WTC11 (cell line): Measurements from ENCODE around the gene FBXO39. TPM values are rescaled to one million over a fixed set of nuclear protein-coding genes. Genes with fewer than 3 reads are reported as not detected.

Source experiments
- ATAC-seq: fragments of 200-7000 bp; cut with Tn5 transposase; 2 replicates; pipeline ENCODE4 v1.10.0; 2021; ENCODE audit warnings: mild to moderate bottlenecking, moderate library complexity
- CTCF ChIA-PET: fragments of 300-600 bp; sonication (Branson Sonifier 250); formaldehyde crosslinking; loops from one replicate; lab custom pipeline; 2021; ENCODE audit warnings: antibody characterized with exemption; lab: Charles Lee
- POLR2A ChIA-PET: fragments of 350-600 bp; sonication (Branson Sonifier 250); formaldehyde crosslinking; loops from one replicate; lab custom pipeline; 2021; ENCODE audit warnings: antibody characterized with exemption; lab: Charles Lee
- DNase-seq: peaks from one replicate; pipeline ENCODE4 v3.0.0; 2021; ENCODE audit warnings: low spot score
- H3K27ac Mint-ChIP-seq: 2 replicates; pipeline ENCODE4 v1.8.0; 2021; ENCODE audit warnings: mixed read lengths
- H3K27me3 Mint-ChIP-seq: 2 replicates; pipeline ENCODE4 v1.8.0; 2021; ENCODE audit warnings: low read depth, mild to moderate bottlenecking, moderate library complexity, mixed read lengths
- H3K36me3 Mint-ChIP-seq: 2 replicates; pipeline ENCODE4 v1.8.0; 2021; ENCODE audit warnings: mixed read lengths
- H3K4me1 Mint-ChIP-seq: 2 replicates; pipeline ENCODE4 v1.8.0; 2022; ENCODE audit warnings: mixed read lengths
- H3K4me3 Mint-ChIP-seq: 2 replicates; pipeline ENCODE4 v1.8.0; 2021; ENCODE audit warnings: mild to moderate bottlenecking, moderate library complexity, mixed read lengths
- H3K9me3 Mint-ChIP-seq: 2 replicates; pipeline ENCODE4 v1.8.0; 2021; ENCODE audit warnings: mixed read lengths
- ATF1 ChIP-seq: sonication (generic); formaldehyde crosslinking; IDR thresholded peaks from 2 replicates; pipeline ENCODE4 v1.8.1; 2023; ENCODE audit warnings: mild to moderate bottlenecking, moderate library complexity, missing genetic modification reagents
- CDX4 ChIP-seq: fragments of 250-450 bp; sonication (Bioruptor Pico); IDR thresholded peaks from 2 replicates; pipeline ENCODE4 v1.9.0; 2021; ENCODE audit warnings: moderate library complexity, mild to moderate bottlenecking, inconsistent platforms, borderline replicate concordance
- CREB1 ChIP-seq: sonication (generic); formaldehyde crosslinking; IDR thresholded peaks from 2 replicates; pipeline ENCODE4 v1.8.0; 2023; ENCODE audit warnings: mild to moderate bottlenecking, missing genetic modification reagents
- CREM ChIP-seq: sonication (generic); formaldehyde crosslinking; IDR thresholded peaks from 2 replicates; pipeline ENCODE4 v1.8.1; 2022; ENCODE audit warnings: mild to moderate bottlenecking, missing genetic modification reagents, moderate library complexity
- FOXJ3 ChIP-seq: sonication (generic); formaldehyde crosslinking; IDR thresholded peaks from 2 replicates; pipeline ENCODE4 v1.9.0; 2021; ENCODE audit warnings: missing genetic modification reagents, mild to moderate bottlenecking, borderline replicate concordance
- FOXK1 ChIP-seq: sonication (generic); formaldehyde crosslinking; IDR thresholded peaks from 2 replicates; pipeline ENCODE4 v1.8.0; 2022; ENCODE audit warnings: mild to moderate bottlenecking, moderate library complexity, missing genetic modification reagents
- FOXP1 ChIP-seq: sonication (generic); formaldehyde crosslinking; IDR thresholded peaks from 2 replicates; pipeline ENCODE4 v1.8.0; 2022; ENCODE audit warnings: missing genetic modification reagents, mild to moderate bottlenecking, moderate library complexity, borderline replicate concordance
- HMGXB4 ChIP-seq: sonication (generic); formaldehyde crosslinking; IDR thresholded peaks from 2 replicates; pipeline ENCODE4 v1.8.1; 2023; ENCODE audit warnings: mild to moderate bottlenecking, moderate library complexity, missing genetic modification reagents
- NFATC4 ChIP-seq: fragments of 250-450 bp; sonication (Bioruptor Pico); IDR thresholded peaks from 2 replicates; pipeline ENCODE4 v1.9.0; 2021; ENCODE audit warnings: mild to moderate bottlenecking
- NFYB ChIP-seq: sonication (generic); formaldehyde crosslinking; conservative IDR thresholded peaks from 2 replicates; pipeline ENCODE4 v1.8.0; 2022; ENCODE audit warnings: low read depth, missing genetic modification reagents
- OVOL2 ChIP-seq: fragments of 250-450 bp; sonication (Bioruptor Pico); IDR thresholded peaks from 2 replicates; pipeline ENCODE4 v1.9.0; 2021; ENCODE audit warnings: mild to moderate bottlenecking, borderline replicate concordance
- RORB ChIP-seq: fragments of 250-450 bp; sonication (Bioruptor Pico); IDR thresholded peaks from 2 replicates; pipeline ENCODE4 v1.9.0; 2021; ENCODE audit warnings: mild to moderate bottlenecking
- SP1 ChIP-seq: sonication (generic); formaldehyde crosslinking; conservative IDR thresholded peaks from 2 replicates; pipeline ENCODE4 v1.8.1; 2022; ENCODE audit warnings: missing genetic modification reagents
- ZBTB21 ChIP-seq: sonication (generic); formaldehyde crosslinking; IDR thresholded peaks from 2 replicates; pipeline ENCODE4 v1.8.1; 2023; ENCODE audit warnings: mild to moderate bottlenecking, missing genetic modification reagents, borderline replicate concordance
- ZNF263 ChIP-seq: sonication (generic); formaldehyde crosslinking; IDR thresholded peaks from 2 replicates; pipeline ENCODE4 v1.8.1; 2022; ENCODE audit warnings: low read depth, mild to moderate bottlenecking, moderate library complexity, missing genetic modification reagents
- ZNF281 ChIP-seq: sonication (generic); formaldehyde crosslinking; IDR thresholded peaks from 2 replicates; pipeline ENCODE4 v1.8.0; 2023; ENCODE audit warnings: mild to moderate bottlenecking, missing genetic modification reagents
- ZNF423 ChIP-seq: fragments of 250-450 bp; sonication (Bioruptor Pico); IDR thresholded peaks from 2 replicates; pipeline ENCODE4 v2.1.2; 2022; ENCODE audit warnings: mild to moderate bottlenecking, moderate library complexity
- ZNF512 ChIP-seq: sonication (generic); formaldehyde crosslinking; IDR thresholded peaks from 2 replicates; pipeline ENCODE4 v1.8.1; 2022; ENCODE audit warnings: missing genetic modification reagents, borderline replicate concordance
- ZNF671 ChIP-seq: fragments of 250-450 bp; sonication (Bioruptor Pico); IDR thresholded peaks from 2 replicates; pipeline ENCODE4 v1.8.0; 2021; ENCODE audit warnings: mild to moderate bottlenecking
- ZSCAN18 ChIP-seq: fragments of 250-450 bp; sonication (Bioruptor Pico); IDR thresholded peaks from 2 replicates; pipeline ENCODE4 v2.1.2; 2022; ENCODE audit warnings: mild to moderate bottlenecking, moderate library complexity
- total RNA-seq: library from RNA; stranded (reverse); gene quantifications from 3 replicates; pipeline ENCODE4 v1.2.3, GENCODE V29; 2021

Gene FBXO39
- total RNA-seq, 1 experiment from 2014 or later, result not detected

GRCh38 chr17:6780886-6781285, 4.9 kb downstream of the FBXO39 start (continued):
- TF ChIP-seq NFATC4 (CRISPR knock-in tag) (no peak), ZNF671 (CRISPR knock-in tag) (no peak), OVOL2 (CRISPR knock-in tag) (no peak)

- POLR2A ChIA-PET, result no interaction called here
- no peak for ATAC-seq
- no peak overlapping the region for H3K27ac Mint-ChIP-seq
- CTCF ChIA-PET, result interaction anchor here (2.2 kb wide), 1 partner anchor 112 kb away, joined by 5 read pairs; no protein-coding TSS in a partner anchor
- H3K27me3 Mint-ChIP-seq, result peaks cover 31% of the 10 kb centered on the region
- H3K4me1 Mint-ChIP-seq, result no peaks in the 10 kb centered on the region
- no peak for DNase-seq
- H3K36me3 Mint-ChIP-seq, result no peaks in the 10 kb centered on the region
- no peak overlapping the region for H3K4me3 Mint-ChIP-seq
- TF ChIP-seq CDX4, result no peak
- TF ChIP-seq SP1 (CRISPR knock-in tag), result no peak
- no peak for TF ChIP-seq NFYB
- TF ChIP-seq ZNF512 (CRISPR knock-in tag), result no peak
- no peak for TF ChIP-seq ZSCAN18 (CRISPR knock-in tag)
- TF ChIP-seq, all 79 proteins: peak for 0
- peaks cover 3% of the 10 kb centered on the region; the same call in 1 of the 2 replicates for H3K9me3 Mint-ChIP-seq
Measured at GRCh38 chr17:6782244-6782643, 6.2 kb downstream of the FBXO39 start.

GRCh38 chr17:6786618-6787017, 10.6 kb downstream of the FBXO39 start:
- CTCF ChIA-PET, result interaction anchor here (1.0 to 1.3 kb wide), 2 partner anchors 107 to 218 kb away, joined by 3 read pairs; no protein-coding TSS in a partner anchor

More at GRCh38 chr17:6786618-6787017, 10.6 kb downstream of the FBXO39 start:
- no peak for TF ChIP-seq ZBTB21
- no peak for TF ChIP-seq CREM (CRISPR knock-in tag)
- TF ChIP-seq HMGXB4 (CRISPR knock-in tag), result no peak
- no peak for TF ChIP-seq ATF1 (CRISPR knock-in tag)
- no peak for TF ChIP-seq RORB (CRISPR knock-in tag)
- no peak for TF ChIP-seq FOXK1
- no peak for TF ChIP-seq ZNF281 (CRISPR knock-in tag)
- no peak for TF ChIP-seq FOXJ3
- TF ChIP-seq OVOL2 (CRISPR knock-in tag), result no peak
- TF ChIP-seq FOXP1 (CRISPR knock-in tag), result no peak
- no peak for TF ChIP-seq ZNF263
- no peak for TF ChIP-seq ZNF423 (CRISPR knock-in tag)
- TF ChIP-seq CREB1, result no peak
- POLR2A ChIA-PET, result no interaction called here
- DNase-seq (no peak), ATAC-seq (no peak)
- Mint-ChIP-seq H3K4me3 (no peak overlapping the region), H3K4me1 (no peaks in the 10 kb centered on the region), H3K36me3 (no peaks in the 10 kb centered on the region), H3K9me3 (peaks cover 3% of the 10 kb centered on the region; the same call in 1 of the 2 replicates), H3K27ac (no peak overlapping the region), H3K27me3 (peaks cover 17% of the 10 kb centered on the region)
